Endometrium (tissue), 2 donors: Measurements from ENCODE around the gene DOHH.
"Not testable (repeated sequence)": the region's sequence is repeated elsewhere in the genome, so short reads cannot be mapped to it uniquely, and the experiment has no call there.

ENCODE experiments used
- FAIRE-seq: peaks from 2 replicates; lab custom pipeline; 2012; peaks lifted over from hg19 to GRCh38; lab: Jason Lieb, UNC
- donor health status: control.
- donor health status: control.

Gene DOHH

DNA sequence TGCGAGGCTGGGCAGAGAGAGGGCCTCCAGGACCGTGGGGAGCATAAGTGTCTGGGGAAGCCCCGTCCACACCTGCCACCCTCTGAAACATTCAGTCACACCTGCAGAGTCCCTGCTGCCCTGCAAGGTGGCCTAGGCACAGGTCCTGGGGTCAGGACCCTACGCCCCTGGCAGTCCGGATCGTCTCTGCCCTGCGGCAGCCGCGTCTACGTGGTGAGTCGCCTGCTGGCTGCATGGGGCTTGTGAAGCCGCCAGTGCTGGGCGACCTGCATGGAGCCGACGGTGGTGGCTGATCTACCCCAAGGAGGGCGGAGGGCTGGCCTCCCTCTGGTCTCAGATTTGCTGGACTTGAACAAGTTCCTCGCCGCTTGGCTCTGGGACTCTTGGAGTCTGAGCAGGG lies 18.7 kb upstream of the DOHH start:
- no peak for FAIRE-seq

- no peak for FAIRE-seq
Observed at GRCh38 chr19:3518659-3519058, 18.2 kb upstream of the DOHH start.

- FAIRE-seq, result no peak
Observed at GRCh38 chr19:3518255-3518654, 17.8 kb upstream of the DOHH start.

DNA sequence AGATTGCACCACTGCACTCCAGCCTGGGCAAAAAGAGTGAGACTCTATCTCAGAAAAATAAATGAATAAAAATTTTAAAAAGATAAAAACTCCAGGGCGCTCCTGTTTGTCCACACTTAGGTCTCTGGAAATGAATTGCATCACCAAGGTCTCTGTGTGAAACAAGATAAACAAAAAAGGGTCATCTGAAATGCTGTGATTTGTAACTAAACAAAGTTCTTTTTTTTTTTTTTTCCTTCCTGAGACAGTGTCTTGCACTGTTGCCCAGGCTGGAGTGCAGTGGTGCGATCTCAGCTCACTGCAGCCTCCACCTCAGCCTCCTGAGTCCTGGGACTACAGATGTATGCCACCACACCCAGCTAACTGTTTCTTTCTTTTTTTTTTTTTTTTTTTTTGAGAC lies 17.2 kb upstream of the DOHH start:
- FAIRE-seq, result no peak

- FAIRE-seq, result no peak
Observed at GRCh38 chr19:3516675-3517207, 16.3 kb upstream of the DOHH start.

DNA sequence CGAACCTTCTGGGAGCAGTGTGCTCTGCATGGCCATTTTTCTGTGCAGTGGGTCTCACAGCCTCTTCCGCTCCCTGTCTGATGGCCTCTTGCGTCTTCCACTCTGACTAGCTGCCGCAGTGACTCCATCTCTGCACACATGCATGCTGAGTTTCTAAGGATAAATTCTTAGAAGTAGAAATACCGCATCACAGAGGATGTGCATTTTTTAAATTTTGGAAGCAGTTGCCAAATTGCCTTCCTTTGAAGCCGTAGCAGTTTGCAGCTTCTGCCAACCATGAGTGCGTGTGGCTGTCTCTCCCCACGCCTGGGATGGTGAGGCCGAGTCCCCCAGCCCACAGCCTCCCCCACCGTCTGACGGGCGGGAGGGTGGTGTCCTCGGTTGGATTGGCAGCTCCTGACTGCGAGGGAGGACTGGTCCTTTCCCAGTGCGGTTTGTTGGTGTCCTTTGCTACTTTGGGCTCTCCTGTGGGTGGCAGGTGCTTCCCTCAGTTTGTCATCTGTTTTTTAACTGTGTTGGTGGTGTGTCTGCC lies 15.5 kb upstream of the DOHH start:
- no peak for FAIRE-seq

GRCh38 chr19:3514930-3515329 lies 14.5 kb upstream of the DOHH start:
- FAIRE-seq, result no peak

GRCh38 chr19:3513229-3514140 lies 13.0 kb upstream of the DOHH start:
- no peak for FAIRE-seq

DNA sequence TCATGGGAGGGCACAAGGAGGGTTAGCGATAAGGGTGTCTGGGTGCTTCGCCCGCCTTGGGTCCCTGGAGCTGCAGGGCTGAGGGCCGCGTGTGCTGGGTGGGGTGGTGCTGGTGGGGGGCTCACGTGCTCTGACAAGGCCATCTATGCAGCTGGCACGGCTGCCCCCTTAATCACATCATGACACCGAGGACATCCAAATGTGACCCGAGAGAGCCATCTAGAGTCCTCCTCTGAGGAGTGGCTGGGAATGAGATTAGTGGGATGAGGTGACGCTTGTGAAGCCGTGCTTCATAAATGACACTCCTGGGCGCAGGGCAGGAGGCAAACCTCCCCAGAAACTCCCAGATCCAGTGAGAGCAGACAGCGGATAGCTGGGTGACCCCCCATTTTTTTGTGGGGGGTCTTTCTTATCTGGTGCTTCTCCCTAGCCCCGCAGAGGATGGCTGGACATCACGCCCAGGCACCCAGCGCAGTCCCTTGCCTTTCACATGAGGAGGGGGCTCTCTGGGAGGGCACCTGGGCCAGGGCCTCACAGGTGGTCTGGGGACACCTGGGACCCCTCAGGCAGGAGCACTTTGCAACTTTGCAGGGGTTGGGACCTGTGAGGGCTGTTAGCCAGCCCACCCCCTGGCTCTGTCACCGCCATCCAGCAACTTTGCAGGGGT lies 12.2 kb upstream of the DOHH start:
- no peak for FAIRE-seq

- FAIRE-seq, result no peak
Observed at GRCh38 chr19:3511506-3512251, 11.2 kb upstream of the DOHH start.

DNA sequence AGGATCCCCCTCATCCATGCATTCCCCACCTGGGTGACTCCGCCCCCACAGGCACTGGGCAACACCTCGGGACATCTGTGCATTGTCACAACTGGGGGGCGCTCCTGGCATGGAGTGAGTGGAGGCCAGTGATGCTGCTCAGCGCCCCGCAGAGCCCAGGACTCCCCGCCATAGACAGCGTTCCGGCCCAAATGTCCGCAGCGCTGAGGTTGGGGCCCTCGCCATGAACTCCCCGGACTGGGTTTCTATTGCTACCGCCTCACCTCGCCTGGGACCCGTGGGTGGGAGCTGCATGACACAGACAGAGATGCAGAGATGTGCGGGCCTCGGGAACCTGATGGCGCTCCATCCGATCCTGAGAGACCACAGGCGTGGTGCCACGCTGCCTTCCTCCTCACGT lies 10.3 kb upstream of the DOHH start:
- no peak for FAIRE-seq

DNA sequence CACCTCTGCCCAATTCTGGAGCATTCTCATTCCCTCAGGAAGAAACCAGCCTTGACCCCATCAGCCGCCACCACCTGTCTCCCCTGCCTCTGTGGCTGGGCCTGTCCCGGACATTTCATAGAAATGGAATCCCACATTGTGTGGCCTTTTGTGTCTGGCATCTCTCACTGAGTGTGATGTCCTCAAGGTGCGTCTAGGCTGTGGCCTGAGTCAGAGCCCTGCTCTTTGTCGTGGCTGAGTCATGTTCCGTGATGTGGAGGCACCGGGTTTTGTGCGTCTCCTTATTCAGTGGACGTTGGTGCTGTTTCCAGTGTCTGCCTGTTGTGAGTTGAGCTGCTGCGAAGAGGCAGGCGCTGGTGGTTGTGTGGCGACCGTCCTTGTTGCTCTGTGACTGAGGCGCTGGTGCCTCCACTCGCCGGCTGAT lies 9.1 kb upstream of the DOHH start:
- no peak for FAIRE-seq

DNA sequence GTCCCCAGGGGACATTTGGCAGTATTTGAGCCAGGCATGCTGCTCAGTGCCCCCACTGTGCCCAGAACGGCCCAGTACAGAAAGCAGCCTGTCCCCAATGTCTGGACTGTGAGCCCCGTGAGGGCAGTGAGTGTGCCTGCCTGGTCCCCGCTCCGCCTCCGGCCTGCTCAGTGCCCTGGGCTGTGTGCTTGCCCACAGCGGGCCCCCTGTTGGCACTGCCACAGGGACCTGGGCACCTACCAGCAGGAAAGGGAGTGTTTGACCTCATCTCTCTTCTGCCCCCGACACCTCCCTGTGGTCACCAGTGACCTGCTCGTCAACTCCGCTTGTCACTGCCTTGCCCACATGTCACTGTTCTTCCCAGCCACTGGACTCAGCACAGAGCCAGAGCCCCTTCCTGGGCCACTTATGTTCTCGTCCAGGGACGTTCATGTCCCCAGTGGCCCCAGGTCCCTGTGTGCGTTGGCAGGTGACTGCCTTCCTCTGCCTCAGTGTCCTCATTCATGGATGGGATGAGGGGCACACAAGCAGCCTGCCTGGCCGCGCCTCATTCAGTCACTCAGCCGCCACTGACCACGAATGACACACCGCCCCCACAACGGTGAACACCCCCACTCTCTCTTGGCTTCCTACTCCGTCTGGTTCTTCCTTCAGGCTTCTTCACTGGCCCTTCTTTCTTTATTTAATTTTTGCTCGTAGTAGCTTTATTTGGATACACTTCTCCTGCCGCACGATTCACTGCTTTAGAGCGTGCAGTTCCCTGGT lies 8.5 kb upstream of the DOHH start:
- FAIRE-seq, result no peak

DNA sequence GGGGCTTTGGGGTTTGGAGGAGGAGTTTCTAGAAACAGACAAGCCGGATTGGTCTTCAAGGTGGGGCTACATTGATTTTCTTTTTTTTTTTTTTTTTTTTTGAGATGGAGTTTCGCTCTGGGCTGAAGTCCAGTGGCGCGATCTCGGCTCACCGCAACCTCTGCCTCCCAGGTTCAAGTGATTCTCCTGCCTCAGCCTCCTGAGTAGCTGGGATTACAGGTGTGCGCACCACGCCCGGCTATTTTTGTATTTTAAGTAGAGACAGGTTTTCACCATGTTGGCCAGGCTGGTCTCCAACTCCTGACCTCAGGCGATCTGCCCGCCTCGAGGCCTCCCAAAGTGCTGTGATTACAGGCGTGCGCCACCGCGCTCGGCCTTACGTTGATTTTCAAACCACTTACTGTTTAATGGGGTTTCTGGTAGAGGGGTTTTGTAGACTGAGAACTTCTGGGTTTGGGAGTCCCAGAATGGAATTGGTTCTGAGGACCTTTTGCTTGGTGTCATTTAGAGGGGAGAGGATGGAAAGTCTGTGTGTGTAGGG lies 7.7 kb upstream of the DOHH start:
- FAIRE-seq, result not testable (repeated sequence)

DNA sequence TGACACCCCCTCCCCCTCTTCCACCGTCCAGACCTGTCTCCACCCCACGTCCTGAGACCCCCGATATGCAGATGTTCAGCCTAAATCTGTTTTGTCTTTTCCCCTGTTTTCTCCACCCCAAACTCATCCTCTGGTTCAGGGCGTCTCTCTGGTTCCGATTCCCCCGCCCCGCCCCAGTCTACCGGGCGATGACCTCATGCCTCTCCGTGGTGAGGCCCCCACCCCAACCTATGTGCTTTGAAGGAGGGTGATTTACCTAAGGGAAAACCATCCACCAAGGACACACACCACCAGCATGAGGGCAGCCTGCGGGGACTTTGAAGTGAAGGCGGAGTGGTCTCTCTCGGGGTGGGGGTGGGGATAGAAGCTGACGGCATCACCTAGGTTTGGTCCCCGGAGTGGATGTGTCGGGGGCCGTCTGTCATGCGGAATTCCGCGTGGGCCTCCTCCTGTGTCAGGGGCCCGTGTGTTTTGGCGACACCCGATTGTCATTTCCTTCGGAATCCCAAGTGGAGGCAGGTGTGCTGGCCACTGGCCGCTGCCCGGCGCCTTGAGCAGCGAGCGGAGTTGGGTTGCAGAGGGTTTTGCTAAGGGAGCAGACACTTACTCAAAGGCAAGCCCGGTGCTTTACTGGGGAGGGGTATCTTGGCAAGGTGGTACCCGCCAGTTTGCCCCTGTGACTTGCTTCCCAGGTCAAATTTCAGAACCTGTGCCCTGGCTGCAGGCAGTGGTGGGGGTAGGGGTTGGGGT lies 7.1 kb upstream of the DOHH start:
- FAIRE-seq, result no peak

GRCh38 chr19:3506384-3507340 lies 6.2 kb upstream of the DOHH start:
- no peak for FAIRE-seq

- FAIRE-seq, result no peak
Observed at GRCh38 chr19:3505598-3506383, 5.3 kb upstream of the DOHH start, which contains the start of gene FZR1. FZR1 (plus strand) TSS chr19:3506311; CDS start chr19:3522990, 16,679 bp downstream.

DNA sequence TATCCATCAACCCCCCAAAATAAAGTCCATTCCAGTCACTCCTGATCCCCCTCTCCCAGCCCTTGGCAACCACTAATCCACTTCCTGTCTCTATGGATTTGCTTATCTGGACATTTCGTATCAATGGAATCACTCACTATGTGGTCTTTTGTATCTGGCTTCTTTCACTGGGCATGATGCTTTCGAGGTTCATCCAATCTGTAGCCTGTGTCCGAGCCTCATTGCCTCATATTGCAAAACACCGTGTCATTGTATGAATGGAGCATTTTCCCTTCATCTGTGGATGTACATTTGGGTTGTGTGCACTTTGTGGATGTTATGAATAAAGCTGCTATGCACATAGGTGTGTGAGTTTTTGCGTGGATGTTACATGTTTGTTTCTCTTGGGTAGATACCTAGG lies 4.3 kb upstream of the DOHH start:
- FAIRE-seq, result no peak
